Activated CD4-positive, alpha-beta T cell treated with anti-CD3 and anti-CD28 coated beads for 48 hours (primary cell): ENCODE data around the gene TRMT10C.
"Not testable (repeated sequence)": the region's sequence is repeated elsewhere in the genome, so short reads cannot be mapped to it uniquely, and the experiment has no call there.

ENCODE experiments used
- DNase-seq: peaks from one replicate; pipeline ENCODE4 v3.0.0-alpha.2; 2020

The TRMT10C gene

GRCh38 chr3:101561630-101562328 is at the start of gene TRMT10C:
TRMT10C (plus strand) TSS chr3:101561868; CDS start chr3:101564782, 2,914 bp downstream.
- peak; percentile 95 for DNase-seq

GRCh38 chr3:101512396-101512645 is 49.3 kb upstream of the TRMT10C start:
- peak; percentile 40 for DNase-seq

GRCh38 chr3:101512646-101513418 is 48.8 kb upstream of the TRMT10C start, which contains the start of gene SENP7:
SENP7 (minus strand) TSS chr3:101513212; CDS start chr3:101513130, 82 bp downstream.
- DNase-seq, result peak; percentile 85

- DNase-seq, result no peak
Observed at GRCh38 chr3:101513419-101513986, 48.2 kb upstream of the TRMT10C start.

- DNase-seq, result peak; percentile 50
Observed at GRCh38 chr3:101518421-101518871, 43.2 kb upstream of the TRMT10C start.

GRCh38 chr3:101519685-101520365 is 41.8 kb upstream of the TRMT10C start:
- DNase-seq, result no peak

GRCh38 chr3:101521211-101521701 is 40.4 kb upstream of the TRMT10C start:
- no peak for DNase-seq

GRCh38 chr3:101527441-101527840 is 34.2 kb upstream of the TRMT10C start:
- no peak for DNase-seq

- DNase-seq, result no peak
Observed at GRCh38 chr3:101527906-101528305, 33.8 kb upstream of the TRMT10C start.

- DNase-seq, result no peak
Observed at GRCh38 chr3:101529816-101530685, 31.6 kb upstream of the TRMT10C start.

- no peak for DNase-seq
Observed at GRCh38 chr3:101530686-101531047, 31.0 kb upstream of the TRMT10C start.

- no peak for DNase-seq
Observed at GRCh38 chr3:101531473-101532086, 30.1 kb upstream of the TRMT10C start.

GRCh38 chr3:101532783-101533602 is 28.7 kb upstream of the TRMT10C start:
- DNase-seq, result no peak

GRCh38 chr3:101533603-101533968 is 28.1 kb upstream of the TRMT10C start:
- DNase-seq, result no peak

- no peak for DNase-seq
Observed at GRCh38 chr3:101535221-101535620, 26.4 kb upstream of the TRMT10C start.

- DNase-seq, result no peak
Observed at GRCh38 chr3:101536266-101536665, 25.4 kb upstream of the TRMT10C start.

- DNase-seq, result not testable (repeated sequence)
Observed at GRCh38 chr3:101536955-101537354, 24.7 kb upstream of the TRMT10C start.

GRCh38 chr3:101542957-101543356 is 18.7 kb upstream of the TRMT10C start:
- no peak for DNase-seq

GRCh38 chr3:101544161-101544850 is 17.4 kb upstream of the TRMT10C start:
- DNase-seq, result no peak

- no peak for DNase-seq
Observed at GRCh38 chr3:101548527-101549105, 13.1 kb upstream of the TRMT10C start.
